GF-D8 (cell line): ENCODE data around the gene LHX1.
A peak's percentile ranks its signal among the peaks of the same experiment; 100 is the strongest.

ENCODE experiments used
- DNase-seq: peaks from one replicate; lab custom pipeline; 2025; lab: John Stamatoyannopoulos, UW

Gene LHX1

DNA sequence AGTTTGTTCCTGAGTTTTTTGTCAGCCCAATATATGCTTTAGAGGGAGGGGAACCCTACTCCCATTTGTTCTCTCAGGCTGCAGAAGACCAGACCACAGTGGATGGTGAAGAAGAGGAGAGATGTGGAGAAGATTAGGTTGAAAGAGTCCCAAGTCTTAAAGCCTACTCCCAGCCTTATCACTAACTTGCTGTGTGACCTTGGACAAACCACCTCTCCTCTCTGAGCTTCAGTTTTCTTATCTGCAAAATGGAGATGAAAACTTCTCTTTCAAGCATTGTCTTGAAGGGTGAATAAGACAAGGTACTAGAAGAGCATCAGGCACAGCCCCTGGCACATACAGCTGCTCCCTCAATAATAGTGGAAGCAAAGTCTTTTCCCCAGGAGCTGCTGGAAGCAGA lies 15.1 kb upstream of the LHX1 start:
- DNase-seq: no peak

DNA sequence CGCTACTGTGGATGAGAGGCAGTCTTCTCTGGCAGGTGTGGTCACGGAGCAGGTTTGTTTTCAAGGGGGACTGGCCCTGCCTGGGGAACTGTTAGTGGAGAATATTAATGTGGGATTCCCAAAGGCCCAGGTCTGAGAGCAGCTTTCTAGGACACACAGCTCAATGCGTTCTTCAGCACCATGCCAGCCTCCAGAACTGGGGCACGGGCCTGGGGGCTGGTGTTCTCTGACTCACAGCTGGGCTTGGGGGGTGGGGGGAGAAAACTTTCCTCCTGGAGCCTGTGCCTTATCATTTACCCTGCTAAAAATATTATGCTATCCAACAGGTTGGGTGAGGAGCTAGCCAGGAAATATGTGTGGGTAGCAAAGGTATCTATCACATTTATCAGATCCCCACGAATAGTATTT lies 13.5 kb upstream of the LHX1 start:
- no peak for DNase-seq

DNA sequence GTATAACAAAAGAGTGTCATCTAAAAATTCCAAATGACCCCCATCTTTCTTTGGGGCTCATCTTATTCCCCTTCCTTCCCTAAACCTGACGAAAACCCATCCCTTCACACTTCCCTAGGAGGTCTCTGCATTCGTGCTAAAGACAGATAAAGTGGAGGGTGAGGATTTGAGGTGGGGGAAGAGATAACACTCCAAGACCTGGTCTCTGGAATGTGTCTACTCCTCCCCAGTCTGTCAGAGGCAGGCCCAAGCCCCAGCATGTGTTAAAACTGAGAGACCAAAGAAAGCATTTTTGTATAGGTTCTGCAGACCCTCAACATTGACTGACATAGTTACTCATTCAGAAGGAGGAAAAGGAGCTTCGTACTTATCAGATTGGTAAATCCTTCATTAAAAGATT lies 11.0 kb upstream of the LHX1 start:
- no peak for DNase-seq

DNA sequence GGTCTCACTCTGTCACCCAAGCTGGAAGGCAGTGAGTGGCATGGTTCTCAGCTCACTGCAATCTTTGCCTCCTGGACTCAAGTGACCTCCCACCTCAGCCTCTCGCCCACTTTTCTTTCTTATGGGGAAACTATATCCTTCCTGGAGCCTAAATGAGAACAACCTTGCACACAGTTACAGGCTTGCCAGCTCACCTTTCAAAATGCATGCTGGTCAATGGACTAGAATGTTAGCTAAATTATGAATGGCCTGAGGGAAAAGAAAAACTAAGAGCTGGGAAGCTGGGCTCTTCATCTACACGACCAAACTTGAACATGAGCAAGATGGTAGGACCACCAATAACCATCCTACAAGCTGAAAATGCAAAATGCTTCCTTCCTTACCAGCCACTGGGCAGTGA lies 10.6 kb upstream of the LHX1 start:
- DNase-seq: no peak

DNA sequence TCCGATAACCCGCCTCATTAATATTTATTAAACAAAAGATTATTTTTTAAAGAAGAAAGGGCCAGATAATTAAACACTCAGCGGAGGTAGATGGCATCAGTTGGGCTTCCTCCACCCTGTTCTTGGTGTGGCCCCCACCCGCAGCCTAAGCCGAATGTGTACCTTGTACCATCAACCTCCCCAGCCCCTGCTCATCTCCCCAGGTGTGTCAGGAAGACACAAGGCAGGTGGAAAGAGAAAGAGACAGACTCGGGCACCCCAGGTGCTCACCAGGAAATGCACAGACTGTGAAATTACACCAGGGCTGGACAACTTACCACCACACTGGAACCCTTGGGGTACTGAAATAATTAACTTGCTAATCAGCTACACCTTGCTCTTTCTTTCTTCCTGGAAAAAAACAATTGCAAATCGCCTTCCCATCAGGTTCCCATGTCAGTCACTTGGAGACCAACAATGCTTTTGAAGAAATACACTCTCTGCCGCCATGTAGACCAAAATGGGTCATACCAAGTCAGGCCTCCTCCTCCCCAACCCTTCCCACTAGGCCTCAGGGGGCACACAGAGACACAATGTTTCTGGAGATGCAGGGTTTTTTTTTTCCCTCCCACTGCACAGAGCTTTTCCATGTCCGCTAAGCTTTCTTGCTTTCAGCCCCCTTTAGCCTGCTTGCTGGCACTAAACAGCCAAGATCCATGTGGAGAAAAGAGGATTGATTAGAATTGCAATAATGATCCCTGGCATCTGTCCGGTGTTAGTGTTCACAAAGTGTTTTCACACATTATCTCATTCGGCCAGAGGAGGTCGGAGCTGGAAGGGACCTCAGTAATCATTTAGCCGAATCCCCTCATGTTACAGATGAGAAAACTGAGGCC lies 8.6 kb upstream of the LHX1 start:
- no peak for DNase-seq

DNA sequence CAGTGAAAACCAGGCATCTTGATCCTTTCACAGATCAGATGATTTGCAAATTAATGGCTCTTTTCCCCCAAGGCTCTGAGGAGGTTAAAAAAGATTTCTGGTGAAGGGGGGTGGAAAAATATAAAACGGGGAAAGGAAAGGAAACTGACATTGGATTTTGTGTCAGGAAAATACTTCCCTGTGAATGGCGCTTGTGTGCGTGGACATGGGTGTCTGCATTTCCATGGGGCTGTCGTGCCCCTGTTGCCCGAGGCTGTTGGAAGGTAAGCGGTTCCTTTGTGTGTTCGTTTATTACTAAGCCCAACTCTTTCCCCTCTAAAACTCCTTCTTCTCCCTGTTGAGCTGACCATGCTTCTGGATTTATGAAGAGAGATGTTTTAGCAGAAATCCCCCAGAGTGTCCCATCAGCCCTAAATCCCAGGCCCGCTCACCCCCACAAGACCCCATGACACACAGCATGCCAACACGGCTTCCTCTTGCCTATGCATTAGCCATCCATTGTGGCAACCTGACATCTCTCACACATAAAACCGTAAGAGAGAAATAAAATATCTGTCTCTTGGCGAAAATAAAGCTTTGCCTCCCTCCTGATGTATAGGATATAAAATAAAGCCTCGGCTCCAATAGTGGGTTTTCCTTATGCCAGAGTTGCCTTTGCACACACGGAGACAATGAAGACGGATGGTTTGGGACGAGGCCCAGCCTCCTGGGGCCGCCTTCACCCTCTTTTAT lies 7.3 kb upstream of the LHX1 start:
- DNase-seq: no peak

DNA sequence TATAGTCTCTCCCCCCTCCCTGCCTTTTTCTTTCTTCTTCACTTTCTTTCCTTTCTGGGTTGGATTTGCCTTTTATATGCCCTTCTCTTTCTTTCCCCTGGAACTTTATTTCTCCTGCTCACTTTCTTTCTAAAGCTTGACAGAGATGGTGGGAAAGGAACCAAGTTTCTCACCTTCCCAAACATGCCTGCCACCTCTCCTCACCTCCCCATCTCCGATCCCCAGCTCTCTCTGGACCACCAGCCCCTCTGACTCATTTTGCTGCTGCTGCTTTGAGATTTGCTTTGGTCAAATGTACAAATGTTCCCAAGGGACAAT lies 6.7 kb upstream of the LHX1 start:
- DNase-seq: no peak

DNA sequence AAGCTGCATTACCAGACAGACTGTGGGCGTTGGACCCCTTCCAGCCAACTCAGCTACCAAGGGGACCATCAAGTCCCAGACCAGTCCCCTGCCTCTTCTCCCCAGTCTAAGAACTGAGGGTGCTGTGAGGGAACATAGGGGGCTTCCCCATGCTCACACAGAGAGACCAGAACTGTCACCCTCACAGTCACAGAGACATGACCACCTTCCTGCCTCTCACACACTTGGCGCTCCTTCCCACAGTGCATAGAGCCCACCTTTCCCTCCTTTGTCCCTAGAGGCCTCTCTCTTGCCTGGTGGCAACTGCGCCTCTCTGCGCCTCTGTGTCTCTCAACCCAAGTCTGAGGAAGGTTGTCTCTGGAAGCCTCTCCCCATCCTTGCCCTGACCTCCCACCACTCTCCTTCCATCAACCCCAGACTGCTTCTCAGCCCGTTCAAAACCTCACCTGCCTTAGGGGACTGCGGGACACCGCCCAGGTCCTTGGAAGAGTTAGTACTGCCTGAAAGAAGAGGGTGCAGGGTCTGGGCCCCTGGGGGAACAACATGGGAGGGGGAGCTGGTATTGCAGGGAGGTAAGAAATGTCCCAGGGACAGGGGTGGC lies 6.1 kb upstream of the LHX1 start:
- DNase-seq: no peak

DNA sequence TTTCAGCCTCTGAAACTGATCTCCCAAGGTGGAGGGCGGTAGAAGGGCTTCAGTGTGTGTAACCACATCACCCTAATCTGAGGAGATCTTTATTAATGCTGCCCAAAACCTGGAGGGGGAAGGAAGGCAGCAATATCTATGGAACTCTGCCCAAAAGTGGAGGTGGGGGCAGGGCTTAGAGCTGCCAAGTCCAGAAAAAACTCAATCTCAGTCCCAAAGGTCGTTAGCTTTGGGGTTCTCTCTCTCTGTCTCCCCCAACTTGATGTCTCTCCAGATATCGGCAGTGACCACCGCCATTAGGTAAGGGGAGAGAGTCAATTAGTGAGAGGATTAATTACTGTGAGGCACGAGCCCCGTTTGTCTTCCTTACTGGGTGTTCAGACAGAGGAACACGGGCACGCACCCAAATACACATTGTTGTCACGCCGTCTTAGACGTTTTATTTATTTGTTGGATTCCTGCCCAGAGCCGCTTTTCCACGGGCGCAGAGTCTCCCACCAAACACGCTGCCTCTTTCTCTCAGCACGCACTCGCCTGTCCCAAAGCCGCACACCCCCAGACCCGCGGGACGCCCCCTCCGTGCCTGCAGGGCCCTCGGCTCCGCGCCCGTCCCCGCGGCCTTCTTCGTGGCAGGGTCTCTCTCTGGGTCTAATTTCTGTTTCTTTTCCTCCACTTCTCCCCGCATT lies 5.4 kb upstream of the LHX1 start:
- DNase-seq: no peak

DNA sequence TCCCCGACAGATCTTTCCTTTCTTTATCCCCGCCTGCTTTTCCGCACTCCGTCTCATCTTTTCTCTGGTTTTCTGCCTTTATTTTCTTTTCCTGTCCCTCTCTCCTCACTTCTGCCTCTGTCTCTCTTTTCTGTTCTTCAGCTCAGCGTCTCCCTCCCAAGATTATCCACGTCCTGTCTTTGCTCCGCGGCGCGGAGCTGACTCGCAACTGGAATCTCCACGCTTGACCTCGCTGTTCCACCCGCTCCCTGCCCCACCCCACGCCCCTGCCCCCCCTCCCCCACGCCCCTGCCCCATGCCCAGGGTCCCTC lies 4.9 kb upstream of the LHX1 start:
- DNase-seq: no peak

DNA sequence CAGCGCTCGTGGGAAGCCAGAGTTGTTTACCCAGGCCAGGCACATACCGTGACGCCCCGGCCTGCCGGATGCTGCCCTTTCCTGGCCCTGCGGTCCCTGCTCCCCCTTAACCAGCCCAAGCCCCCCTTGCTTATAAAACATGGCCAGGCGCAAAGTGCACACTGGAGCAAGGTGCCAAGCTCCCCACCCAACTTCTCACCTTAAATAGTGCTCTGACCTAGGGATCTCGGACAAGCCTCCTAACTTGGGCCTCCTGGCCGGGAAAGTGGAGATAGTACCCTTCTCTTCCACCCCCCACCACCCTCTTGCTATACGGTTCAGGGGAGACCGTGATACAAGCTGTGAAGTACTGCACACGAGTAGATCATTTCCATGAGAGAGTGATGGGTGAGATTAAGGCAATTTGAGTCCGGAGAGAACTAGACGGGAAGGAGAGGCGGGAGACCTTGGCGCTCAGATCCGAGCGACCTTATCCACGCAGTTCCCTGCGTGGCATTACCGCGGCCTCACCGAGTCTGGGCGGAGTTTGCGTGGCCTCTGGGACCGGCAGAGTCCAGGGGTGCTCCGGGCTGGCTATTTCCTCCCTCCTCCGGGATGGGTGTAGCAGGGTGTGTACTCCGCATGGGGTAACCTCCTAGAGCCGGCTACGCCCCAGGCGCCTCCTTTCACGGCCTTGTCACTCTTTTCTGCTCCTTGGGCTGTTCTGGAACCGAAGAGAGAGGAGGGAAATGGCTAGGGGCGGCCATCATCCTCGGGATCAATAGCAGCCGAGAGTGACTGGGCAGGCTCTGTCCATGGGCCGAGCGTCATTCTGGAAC lies 4.4 kb upstream of the LHX1 start:
- DNase-seq: no peak

DNA sequence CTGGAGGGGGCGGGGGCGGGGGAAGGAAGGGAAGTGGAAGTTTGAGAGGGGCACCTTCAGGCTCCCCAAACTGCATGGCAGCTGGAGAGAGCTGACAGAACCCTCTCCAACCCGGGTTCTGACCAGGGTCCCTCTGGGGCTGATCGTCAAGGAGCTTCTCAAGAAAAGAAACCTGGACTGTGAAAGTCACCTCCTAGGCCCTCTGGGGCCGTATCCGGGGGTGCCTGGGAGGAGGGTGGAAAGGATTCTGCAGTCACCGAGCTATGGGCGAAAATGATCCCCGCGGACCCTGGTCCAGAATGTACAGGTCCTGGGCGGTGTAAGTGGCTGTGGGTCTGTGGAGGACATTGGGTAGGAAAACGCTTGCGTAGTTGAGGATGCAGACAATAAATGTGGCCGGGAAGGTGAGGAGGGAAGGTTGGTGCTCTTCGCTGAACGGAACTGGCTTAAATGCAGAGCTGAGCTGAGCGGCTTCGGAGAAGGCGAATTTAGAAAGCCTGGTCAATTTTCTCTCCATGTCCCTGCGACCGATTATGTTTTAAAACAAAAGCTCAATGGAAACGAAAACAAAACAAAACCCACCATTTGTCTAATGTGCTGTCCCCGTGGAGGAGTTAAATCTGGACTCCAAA lies 3.6 kb upstream of the LHX1 start:
- DNase-seq: no peak

DNA sequence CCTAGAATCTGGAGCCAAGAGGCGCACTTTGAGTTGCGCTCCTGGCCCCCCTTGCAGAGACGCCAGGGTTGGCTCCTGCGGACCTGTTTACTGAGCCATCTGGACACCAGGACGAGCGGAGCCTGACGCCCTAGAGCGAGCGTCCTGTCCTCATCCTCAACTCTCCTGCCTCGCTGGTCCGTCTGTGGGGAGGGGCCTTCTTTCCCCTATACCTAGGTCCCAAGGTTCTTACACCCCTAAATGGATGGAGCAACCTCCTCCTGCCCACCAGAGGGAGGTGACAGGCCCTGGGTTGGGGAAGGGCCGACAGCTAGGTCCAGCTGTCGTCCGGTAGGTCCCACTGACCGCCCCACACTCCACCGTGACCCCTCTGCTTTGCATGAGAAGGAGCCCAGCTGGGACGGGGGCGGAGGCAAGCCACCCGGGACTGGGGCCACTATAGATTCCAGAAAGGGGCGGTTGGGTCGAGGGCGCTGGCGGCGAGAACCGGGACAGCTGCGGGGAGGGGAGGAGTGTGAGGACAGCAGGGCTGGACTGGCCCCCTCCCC lies 3.1 kb upstream of the LHX1 start:
- no peak for DNase-seq

DNA sequence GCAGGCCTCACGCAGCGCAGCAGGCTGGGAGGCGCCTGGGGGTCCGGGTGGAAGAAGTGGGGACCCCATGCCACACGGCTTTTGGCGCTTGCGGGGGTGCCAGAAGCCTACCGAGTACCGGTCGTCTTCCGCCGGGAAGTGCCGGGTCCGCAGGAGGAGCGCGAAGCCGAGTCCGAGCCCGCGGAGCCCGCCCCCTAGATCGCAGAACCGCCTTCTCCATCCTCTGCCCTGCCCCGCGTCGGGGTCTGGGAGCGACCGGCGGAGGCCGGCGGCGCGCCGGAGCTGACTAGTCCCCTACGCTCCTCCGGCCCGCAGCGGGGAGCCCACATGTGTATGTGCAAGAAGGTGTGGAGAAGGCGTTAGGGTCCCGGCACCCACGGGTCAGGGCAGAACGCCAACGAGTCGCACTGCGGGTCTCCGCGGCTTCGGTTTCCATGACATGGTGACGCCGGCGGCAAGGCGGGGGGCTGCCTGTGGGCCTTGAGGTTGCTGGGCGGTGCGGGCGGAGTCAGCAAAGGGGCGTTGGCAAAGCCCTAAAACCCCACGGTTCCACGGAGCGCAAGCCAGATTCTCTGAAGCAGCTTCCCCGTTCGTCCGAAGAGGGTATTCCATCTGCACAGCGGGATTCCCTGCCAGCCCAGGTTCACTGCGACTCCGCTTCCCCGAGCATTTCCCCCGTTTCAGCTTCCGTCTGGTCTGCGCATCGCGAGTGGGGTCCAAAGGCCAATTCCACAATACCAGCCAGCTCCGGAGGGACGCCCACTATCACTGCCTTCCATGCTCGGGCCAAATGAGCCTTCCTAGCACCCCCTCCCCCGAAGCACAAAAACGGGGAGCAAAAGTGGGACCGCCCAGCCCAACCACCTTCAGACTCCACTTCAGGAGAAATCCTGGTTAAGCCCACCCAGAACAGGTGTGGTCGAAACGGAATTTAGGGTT lies 2.3 kb upstream of the LHX1 start:
- no peak for DNase-seq

DNA sequence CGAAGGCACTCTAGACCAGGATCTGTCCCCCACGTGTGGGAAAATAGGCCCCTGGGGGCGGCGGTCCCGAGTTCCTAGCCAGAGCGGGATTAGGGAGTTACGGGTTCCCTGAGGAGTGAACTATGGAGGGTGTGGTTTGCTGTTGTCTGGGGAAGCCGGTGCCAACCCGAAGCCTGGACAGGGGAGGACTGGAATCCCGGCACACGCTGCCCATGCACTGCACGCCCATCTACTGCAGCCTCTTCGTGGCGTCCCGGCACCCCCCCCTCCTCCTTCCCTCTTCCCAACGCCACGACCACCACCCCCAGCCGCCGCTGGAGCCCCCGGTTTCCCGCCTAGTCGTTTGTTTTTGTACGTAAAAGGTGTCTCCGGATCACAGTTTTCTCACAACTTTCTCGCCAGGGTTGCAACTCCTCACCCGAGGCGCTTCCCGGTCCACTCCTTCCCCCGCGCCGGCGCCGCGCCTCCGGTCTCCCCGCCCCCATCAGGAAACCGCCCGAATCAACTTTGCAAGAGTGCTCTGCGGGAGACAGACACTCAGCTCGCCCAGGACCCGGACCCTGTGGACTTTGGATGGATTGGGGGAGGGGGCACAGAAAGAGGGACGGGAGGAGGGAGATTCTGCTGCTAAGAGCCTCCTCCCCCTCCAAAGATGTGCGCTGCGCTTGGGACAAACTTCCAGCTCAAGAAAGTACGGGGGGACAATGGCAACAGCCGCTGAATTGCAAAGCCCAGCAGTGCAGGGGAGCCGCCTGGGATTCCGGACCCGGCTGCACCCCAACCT lies 1.4 kb upstream of the LHX1 start:
- DNase-seq: no peak

DNA sequence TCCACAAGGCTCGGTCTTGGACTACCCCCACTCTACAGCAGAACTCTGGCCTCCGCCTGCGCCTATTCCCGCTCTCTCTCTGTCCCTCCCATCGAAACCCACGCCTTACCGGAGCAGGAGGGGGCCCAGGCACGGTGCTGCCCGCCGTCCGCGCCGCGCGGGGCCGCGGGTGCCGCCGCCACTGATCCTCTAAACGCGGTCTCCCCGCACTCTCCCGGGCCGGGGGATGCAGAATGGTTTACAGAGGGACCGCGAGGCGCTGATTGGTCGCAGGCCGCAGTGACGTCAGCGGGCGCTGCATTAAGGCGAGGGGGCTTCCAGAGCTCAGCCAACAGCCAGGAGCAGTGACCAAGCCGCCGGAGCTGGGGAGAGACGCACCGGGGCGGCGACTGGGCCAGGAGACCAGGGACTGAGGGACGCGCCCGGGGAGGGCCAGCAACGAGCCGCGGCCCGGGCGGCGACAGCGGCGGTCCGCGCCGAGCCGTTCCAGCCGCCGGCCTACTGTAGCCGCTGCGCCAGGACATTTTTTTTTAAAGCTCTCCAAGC lies 747 bp upstream of the LHX1 start:
- DNase-seq: no peak

DNA sequence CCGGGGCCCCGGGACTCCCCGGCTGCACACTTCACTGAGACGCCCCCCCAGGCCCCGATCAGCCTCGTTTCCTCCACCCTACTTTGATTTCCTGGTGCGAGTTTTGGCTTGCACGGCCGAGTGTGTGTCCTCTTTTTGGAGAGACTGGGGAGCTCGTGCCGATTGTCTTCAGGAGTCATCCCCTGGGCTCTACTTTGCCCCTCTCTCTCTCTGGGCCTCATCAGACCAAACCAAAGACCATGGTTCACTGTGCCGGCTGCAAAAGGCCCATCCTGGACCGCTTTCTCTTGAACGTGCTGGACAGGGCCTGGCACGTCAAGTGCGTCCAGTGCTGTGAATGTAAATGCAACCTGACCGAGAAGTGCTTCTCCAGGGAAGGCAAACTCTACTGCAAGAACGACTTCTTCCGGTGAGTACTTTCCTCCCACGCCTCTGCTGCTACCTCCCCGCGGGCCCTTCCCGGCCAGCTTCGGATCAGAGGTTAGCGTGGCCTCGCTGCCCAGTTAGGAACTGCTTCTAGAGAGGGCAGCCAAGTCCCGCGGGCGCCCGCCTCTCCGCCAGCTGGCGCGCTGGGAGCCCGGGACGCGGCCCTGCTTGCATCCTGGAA lies 787 bp downstream of the LHX1 start:
- DNase-seq: peak; percentile 22

DNA sequence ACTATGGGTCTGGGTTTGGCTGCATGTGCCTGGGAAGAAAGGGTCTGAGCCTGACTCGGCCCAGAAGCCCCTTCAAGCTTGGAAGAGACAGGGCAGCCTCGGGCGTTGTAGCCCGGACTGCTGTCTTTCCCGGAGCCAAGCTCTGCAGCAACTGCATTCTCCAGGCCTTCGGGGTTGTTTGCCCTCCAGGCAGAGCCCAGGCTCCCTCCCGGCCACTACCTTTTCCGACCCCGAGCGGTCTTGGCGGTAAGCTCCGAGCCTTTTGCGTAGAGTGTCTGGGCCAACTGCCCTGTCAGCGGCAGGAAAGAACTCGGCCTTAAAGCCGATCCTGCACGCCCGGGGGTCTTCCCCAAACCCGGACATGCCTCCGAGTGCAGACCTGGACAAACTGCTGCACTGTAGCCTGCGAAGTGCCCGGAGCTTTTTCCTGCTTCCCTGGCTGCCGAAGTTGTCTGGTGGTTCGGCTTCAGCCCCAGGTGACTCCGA lies 1.3 kb downstream of the LHX1 start:
- DNase-seq: no peak
